ENCODE data around the gene CNIH2. TPM values are rescaled to one million over a fixed set of nuclear protein-coding genes. Genes with fewer than 3 reads are reported as not detected.
A peak's percentile ranks its signal among the peaks of the same experiment; 100 is the strongest.

CNIH2 gene
- total and polyA plus RNA-seq, 2 of the 13 experiments (the other 11 are each of a cell fraction or from before 2014, with no cell fraction given): 0.60 to 0.69 TPM

DNA sequence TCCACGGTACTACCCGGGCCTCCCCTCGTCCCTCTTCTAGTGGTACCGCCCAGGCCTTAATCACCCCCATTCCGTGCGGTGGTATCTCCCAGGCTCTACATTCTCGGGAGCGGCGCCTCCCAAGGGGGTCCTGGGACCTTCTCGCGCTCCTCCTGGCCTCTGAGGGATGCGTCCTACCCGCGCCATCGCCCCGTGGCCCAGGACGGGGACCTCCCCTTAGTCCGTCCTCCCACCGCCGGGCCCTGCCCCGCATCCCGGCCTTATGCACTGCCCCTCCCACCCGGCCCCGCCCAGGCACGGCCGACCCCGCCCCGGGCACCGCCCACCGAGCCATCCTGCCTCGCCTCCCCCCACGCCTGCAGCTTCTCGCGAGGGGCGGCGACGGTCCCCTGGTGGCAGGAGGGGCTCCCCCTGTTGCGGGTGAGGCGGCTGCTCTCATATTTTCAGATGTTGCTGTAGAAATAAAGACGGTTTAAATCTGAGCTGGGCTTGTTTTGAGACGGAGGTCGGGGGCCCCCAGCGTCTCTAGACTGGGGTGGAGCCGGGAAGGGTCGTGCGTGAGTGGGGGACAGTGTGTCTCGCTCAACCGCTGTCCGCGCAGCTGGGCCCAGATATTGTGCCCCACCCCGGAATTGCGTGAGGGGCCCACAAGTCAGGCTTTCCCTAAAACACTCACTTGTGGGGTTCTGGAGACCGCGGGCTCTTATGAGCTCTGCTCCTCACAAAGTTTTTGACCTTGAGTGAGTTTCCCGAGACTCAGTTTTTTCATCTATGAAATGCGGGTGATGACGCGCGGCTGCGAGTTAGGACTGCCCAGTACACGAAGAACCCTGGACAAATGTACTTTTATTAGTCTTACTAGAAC lies 10.4 kb upstream of the CNIH2 start (continued):
- TF ChIP-seq, protein P1, sequence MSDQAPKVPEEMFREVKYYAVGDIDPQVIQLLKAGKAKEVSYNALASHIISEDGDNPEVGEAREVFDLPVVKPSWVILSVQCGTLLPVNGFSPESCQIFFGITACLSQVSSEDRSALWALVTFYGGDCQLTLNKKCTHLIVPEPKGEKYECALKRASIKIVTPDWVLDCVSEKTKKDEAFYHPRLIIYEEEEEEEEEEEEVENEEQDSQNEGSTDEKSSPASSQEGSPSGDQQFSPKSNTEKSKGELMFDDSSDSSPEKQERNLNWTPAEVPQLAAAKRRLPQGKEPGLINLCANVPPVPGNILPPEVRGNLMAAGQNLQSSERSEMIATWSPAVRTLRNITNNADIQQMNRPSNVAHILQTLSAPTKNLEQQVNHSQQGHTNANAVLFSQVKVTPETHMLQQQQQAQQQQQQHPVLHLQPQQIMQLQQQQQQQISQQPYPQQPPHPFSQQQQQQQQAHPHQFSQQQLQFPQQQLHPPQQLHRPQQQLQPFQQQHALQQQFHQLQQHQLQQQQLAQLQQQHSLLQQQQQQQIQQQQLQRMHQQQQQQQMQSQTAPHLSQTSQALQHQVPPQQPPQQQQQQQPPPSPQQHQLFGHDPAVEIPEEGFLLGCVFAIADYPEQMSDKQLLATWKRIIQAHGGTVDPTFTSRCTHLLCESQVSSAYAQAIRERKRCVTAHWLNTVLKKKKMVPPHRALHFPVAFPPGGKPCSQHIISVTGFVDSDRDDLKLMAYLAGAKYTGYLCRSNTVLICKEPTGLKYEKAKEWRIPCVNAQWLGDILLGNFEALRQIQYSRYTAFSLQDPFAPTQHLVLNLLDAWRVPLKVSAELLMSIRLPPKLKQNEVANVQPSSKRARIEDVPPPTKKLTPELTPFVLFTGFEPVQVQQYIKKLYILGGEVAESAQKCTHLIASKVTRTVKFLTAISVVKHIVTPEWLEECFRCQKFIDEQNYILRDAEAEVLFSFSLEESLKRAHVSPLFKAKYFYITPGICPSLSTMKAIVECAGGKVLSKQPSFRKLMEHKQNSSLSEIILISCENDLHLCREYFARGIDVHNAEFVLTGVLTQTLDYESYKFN (CRISPR knock-in tag; conservative IDR thresholded peaks at IDR 0.05): 0 out of 2 replicates have a peak, but pooled peaks have one; percentile 1
- TF ChIP-seq, protein P2, sequence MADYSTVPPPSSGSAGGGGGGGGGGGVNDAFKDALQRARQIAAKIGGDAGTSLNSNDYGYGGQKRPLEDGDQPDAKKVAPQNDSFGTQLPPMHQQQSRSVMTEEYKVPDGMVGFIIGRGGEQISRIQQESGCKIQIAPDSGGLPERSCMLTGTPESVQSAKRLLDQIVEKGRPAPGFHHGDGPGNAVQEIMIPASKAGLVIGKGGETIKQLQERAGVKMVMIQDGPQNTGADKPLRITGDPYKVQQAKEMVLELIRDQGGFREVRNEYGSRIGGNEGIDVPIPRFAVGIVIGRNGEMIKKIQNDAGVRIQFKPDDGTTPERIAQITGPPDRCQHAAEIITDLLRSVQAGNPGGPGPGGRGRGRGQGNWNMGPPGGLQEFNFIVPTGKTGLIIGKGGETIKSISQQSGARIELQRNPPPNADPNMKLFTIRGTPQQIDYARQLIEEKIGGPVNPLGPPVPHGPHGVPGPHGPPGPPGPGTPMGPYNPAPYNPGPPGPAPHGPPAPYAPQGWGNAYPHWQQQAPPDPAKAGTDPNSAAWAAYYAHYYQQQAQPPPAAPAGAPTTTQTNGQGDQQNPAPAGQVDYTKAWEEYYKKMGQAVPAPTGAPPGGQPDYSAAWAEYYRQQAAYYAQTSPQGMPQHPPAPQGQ (CRISPR knock-in tag; IDR thresholded peaks at IDR 0.05; ENCODE audit: borderline replicate concordance): no peak
- TF ChIP-seq, protein P3, sequence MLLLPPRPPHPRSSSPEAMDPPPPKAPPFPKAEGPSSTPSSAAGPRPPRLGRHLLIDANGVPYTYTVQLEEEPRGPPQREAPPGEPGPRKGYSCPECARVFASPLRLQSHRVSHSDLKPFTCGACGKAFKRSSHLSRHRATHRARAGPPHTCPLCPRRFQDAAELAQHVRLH (CRISPR knock-in tag; IDR thresholded peaks at IDR 0.05; ENCODE audit: borderline replicate concordance, low read depth): no peak
- TF ChIP-seq ETV5 (CRISPR knock-in tag; IDR thresholded peaks at IDR 0.05; ENCODE audit: borderline replicate concordance) (no peak), SMAD9 (CRISPR knock-in tag; IDR thresholded peaks at IDR 0.05) (no peak), MATR3 (CRISPR knock-in tag; IDR thresholded peaks at IDR 0.05) (no peak), ZNF329 (CRISPR knock-in tag; IDR thresholded peaks at IDR 0.05; ENCODE audit: low read depth) (no peak), GATAD2A (CRISPR knock-in tag; IDR thresholded peaks at IDR 0.05) (peak; percentile 11; the same call in 1 of the 2 replicates), DPF2 (CRISPR knock-in tag; IDR thresholded peaks at IDR 0.05; ENCODE audit: borderline replicate concordance, low read depth) (no peak), ZNF354B (CRISPR knock-in tag; IDR thresholded peaks at IDR 0.05) (no peak), JUN (CRISPR knock-in tag; IDR thresholded peaks at IDR 0.05) (no peak), ZFX (CRISPR knock-in tag; IDR thresholded peaks at IDR 0.05; ENCODE audit: low read depth) (peak; percentile 73), HOXD1 (CRISPR knock-in tag; IDR thresholded peaks at IDR 0.05) (0 out of 2 replicates have a peak, but pooled peaks have one; percentile 28), ZBTB38 (CRISPR knock-in tag; IDR thresholded peaks at IDR 0.05) (no peak), ZFP37 (CRISPR knock-in tag; IDR thresholded peaks at IDR 0.05; ENCODE audit: borderline replicate concordance) (0 out of 2 replicates have a peak, but pooled peaks have one; percentile 18), SRY (CRISPR knock-in tag; IDR thresholded peaks at IDR 0.05) (0 out of 2 replicates have a peak, but pooled peaks have one; percentile 59), ZNF543 (CRISPR knock-in tag; IDR thresholded peaks at IDR 0.05) (peak; percentile 55; the same call in 1 of the 2 replicates), PHB2 (IDR thresholded peaks at IDR 0.05; ENCODE audit: partially characterized antibody) (no peak), ZNF724P (CRISPR knock-in tag; IDR thresholded peaks at IDR 0.05; ENCODE audit: borderline replicate concordance) (no peak), SALL2 (CRISPR knock-in tag; IDR thresholded peaks at IDR 0.05) (no peak), ZSCAN31 (CRISPR knock-in tag; IDR thresholded peaks at IDR 0.05; ENCODE audit: low read depth) (0 out of 2 replicates have a peak, but pooled peaks have one; percentile 48)
- TF ChIP-seq, protein P4, sequence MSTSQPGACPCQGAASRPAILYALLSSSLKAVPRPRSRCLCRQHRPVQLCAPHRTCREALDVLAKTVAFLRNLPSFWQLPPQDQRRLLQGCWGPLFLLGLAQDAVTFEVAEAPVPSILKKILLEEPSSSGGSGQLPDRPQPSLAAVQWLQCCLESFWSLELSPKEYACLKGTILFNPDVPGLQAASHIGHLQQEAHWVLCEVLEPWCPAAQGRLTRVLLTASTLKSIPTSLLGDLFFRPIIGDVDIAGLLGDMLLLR (CRISPR knock-in tag; IDR thresholded peaks at IDR 0.05): no peak
- TF ChIP-seq, protein P5, sequence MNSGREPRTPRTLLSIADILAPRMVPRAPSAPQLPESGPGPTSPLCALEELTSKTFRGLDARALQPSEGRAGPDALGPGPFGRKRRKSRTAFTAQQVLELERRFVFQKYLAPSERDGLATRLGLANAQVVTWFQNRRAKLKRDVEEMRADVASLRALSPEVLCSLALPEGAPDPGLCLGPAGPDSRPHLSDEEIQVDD (CRISPR knock-in tag; IDR thresholded peaks at IDR 0.05; ENCODE audit: borderline replicate concordance): 0 out of 2 replicates have a peak, but pooled peaks have one; percentile 36

Measured in HepG2 (cell line).